GM13976 (cell line): ENCODE data around the gene MVB12B.
A peak's percentile ranks its signal among the peaks of the same experiment; 100 is the strongest.

Experiments
- DNase-seq: peaks from one replicate; pipeline ENCODE4 v3.0.0; 2012; ENCODE audit warnings: low spot score
- in situ Hi-C: fragments of 300-500 bp; cut with MboI; formaldehyde crosslinking; loops from one replicate; pipeline ENCODE4 v1.12.0; 2022; ENCODE audit warnings: low sequenced_read_pairs, mixed read lengths, inconsistent platforms; ENCODE audit not compliant: unreplicated experiment
- TF ChIP-seq, protein P1 (sequence below): IDR thresholded peaks from 2 replicates; pipeline ENCODE4 v1.5.1; 2012; ENCODE audit warnings: borderline replicate concordance, mild to moderate bottlenecking; ENCODE audit not compliant: insufficient read depth; ENCODE audit errors: extremely low read depth, missing control alignments, control extremely low read depth

Gene MVB12B

DNA sequence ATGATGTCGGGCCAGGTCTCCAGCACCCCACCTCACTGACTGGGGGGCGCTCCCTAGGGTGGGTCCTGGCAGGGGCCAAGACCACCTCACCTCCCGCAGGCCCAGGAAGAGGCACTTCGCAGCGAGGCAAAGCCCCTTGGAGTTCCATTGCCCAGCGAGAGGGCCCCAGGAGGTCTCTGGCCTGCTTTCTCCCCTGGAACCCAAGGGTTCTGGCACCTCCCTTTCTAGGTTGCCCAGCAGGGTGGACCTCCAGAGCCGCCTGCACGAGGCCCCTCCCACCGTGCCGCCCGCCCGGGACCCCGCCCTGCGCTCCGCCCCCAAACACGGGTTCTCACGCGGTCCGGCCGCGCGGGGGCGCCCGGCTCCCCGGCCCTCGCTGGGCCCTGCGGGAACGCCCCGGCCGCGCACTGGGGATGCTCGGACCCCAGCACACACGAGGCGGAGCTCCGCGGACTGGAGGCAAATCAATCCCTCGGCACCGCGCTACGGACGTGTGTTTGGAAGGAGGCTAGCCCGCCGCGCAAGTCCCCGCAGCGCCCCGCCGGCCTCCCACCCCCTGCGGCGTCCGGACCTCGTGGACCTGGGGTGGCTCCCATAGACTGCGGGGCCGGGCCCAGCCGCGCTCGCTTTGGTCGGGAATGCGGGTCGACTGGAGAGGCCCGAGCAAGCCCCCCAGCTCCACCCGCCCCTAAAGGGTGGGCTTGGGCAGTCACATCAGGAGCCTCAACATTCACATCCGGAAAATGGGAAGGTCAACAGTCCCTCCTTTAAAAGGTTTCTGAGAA lies 187.6 kb downstream of the MVB12B start:
- in situ Hi-C loops = no loop called here
- peak; percentile 83 for DNase-seq
- TF ChIP-seq, protein P1, sequence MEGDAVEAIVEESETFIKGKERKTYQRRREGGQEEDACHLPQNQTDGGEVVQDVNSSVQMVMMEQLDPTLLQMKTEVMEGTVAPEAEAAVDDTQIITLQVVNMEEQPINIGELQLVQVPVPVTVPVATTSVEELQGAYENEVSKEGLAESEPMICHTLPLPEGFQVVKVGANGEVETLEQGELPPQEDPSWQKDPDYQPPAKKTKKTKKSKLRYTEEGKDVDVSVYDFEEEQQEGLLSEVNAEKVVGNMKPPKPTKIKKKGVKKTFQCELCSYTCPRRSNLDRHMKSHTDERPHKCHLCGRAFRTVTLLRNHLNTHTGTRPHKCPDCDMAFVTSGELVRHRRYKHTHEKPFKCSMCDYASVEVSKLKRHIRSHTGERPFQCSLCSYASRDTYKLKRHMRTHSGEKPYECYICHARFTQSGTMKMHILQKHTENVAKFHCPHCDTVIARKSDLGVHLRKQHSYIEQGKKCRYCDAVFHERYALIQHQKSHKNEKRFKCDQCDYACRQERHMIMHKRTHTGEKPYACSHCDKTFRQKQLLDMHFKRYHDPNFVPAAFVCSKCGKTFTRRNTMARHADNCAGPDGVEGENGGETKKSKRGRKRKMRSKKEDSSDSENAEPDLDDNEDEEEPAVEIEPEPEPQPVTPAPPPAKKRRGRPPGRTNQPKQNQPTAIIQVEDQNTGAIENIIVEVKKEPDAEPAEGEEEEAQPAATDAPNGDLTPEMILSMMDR = peak; percentile 26

DNA sequence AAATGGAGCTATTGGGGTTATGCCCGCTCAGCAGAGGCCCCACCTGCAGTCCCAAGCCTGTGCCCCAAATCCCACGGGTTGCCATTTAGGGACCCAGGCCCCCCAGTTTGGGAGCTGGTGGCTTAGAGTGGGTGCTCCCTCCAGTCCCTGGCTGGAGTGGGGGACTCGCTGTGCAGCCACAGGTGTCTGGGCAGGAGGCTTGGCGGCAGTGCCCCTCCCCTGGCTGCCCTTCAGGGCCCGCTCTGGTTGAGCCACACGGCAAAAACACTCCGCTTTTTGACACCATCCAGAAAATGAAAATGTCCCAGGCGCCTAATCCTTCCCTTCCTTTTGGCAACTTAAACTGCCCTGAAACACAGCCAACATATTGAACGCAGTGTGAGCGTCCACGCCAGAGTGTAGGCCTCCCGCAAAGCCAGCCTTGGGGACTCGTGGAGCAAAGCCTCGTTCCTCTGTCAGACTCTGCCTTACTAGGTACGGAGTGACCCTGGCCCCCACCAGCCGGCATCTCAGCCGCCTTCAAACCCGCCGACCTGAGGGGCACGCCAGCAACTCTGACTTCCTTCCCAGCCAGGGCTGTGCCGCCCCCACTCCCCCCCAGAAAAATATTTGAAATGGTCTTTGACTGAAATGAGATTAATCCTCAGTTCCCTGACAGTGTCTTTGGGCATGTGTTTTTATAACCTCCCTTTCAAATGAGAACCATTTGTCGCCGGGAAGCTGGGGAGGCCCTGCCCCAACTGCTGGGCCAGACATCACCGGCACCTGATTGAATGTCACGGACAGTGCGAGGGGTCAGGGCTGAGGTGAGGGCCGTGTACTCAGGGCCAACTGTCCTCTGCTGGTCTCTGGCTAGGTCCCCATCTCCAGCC lies 188.6 kb downstream of the MVB12B start:
- DNase-seq = no peak
- TF ChIP-seq, protein P1 = no peak
- in situ Hi-C loops = no loop called here

DNA sequence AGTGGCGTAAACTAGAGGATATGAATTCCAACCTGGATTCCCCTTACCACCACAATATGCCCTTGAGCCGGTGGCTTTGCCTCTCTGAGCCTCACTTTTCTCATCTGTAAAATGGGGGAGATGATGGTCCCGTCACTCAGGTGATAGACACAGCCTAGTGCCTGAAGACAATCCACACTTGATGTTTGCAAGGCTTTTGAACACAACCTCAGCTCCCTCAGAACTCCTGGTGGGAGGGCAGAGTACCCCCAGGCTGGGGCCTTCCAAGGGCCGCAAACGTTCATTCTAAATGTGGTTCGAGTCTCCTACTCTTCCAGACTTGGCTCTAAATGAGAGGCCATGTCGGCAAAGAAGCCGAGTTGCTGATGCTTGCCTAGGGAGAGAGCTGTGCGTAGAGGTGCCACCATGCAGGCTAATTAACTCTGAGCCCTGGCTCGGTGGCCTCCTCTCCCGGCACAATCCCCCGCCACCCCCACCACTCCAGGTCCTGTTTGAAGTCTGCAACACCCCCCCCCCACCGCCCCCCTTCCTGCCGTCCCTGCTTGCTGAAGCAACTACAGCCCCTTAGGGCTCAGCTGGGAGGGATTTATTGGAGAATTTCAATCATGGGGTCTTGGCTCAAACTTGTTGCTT lies 189.4 kb downstream of the MVB12B start:
- in situ Hi-C loops = no loop called here
- no peak for DNase-seq
- TF ChIP-seq, protein P1 = no peak

DNA sequence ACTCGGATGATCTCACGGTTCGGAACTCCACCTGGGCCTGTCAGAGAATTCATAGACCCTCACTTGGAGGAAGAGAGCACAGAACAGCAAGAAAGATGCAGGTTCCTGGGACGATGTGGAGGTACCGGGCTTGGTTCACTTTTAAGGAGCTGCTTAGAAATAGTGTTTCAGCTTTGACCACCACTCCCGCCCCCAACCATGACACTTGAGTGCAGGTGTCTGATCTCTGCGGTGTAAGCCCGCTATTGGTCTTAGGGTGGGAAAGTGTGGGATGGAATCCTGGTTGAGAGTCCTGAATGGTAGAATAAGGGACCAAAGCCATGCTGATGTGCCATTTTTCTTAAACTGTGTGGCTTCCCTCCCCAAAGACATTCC lies 189.9 kb downstream of the MVB12B start:
- DNase-seq = no peak
- TF ChIP-seq, protein P1 = no peak
- in situ Hi-C loops = no loop called here

DNA sequence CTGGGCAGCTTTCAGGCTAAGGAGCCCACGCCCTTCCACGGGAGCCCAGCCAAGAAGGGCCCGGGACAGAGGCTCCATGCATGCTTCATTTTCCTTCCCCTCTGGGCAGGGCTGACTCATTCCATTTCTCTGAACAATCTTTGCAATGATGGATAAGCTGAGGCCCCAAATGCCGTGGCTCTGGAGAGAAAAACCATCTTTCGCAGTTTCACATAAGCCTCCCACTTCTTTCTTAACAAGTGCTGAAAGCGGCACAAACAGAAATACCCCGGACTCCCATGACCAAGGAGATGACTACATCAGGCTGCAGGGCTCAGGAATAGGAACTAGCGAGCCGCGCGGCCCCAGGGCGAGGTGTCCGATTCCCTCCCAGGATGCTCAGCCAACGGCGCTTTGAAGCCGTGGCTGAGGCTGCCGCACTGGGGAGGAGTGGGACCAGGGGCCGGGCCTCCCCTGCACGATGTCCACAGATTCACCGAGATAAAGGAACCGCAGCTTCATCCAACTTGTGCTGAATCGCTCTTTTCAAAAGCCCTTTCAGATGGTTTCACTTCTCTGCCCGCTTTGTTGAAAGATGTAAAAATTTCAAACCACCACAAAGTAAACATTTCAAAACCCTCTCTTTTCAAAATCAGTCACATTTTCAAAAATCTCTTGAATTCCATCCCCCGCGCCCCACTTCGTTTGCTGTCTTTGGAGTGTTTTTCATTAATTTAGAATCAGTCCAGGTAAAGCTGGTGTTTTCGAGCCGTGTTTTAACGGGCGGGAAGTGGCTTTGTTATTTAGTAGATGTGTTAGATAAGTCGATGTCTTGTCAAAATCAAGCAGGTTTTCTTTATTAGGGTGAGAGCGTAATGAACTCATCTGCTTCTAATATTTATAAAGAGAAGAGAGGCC lies 190.6 kb downstream of the MVB12B start:
- in situ Hi-C loops = no loop called here
- DNase-seq = peak; percentile 63
- TF ChIP-seq, protein P1 = no peak

DNA sequence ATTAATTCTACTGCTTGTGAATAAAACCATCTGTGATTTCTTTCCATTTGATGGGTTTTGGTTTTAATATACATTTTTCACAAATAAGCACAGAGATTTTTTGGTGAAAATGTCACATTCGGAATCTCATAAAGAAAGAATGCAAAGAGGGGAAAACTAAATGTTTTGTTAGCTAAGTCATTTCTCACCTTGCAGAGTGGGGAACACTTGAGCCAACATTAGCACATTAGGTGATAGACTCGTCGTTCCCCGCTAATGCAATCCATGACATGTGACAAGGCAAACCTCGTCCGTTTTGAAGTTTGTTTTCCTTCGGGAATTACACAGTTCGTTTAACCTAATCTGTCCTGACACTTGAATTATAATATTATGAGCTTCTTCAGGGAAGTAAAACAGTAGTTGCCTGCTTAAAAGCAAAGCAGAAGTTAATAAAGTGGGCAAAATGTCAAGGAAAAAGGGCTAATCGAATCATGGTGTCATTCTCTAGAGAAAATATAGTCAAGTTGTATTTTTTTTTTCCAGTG lies 191.3 kb downstream of the MVB12B start:
- in situ Hi-C loops = no loop called here
- TF ChIP-seq, protein P1 = no peak
- no peak for DNase-seq
